Endothelial cell of umbilical vein (primary cell): ENCODE results near the gene KCNE4. TPM values are rescaled to one million over a fixed set of nuclear protein-coding genes. Genes with fewer than 3 reads are reported as not detected.

Source experiments
- BruUV-seq: library from RNA; stranded (reverse); fragments of 400-500 nt; replicated peaks from 2 replicates; lab custom pipeline; 2021; lab: Mats Ljungman, UMichigan
- CTCF ChIA-PET: fragments of 300-600, 350-600 bp; sonication (Branson Sonifier 250); formaldehyde crosslinking; loops from one replicate; lab custom pipeline; 2021; ENCODE audit warnings: antibody characterized with exemption, inconsistent platforms; lab: Charles Lee
- POLR2A ChIA-PET: fragments of 300-600, 350-600 bp; sonication (Branson Sonifier 250); formaldehyde crosslinking; loops from one replicate; lab custom pipeline; 2021; ENCODE audit warnings: antibody characterized with exemption, inconsistent platforms; lab: Charles Lee
- DNase-seq: peaks from one replicate; pipeline ENCODE4 v3.0.0-alpha.2; 2011; ENCODE audit warnings: low read depth, low spot score
- FAIRE-seq: peaks from 2 replicates; lab custom pipeline; 2011; peaks lifted over from hg19 to GRCh38; lab: Jason Lieb, UNC
- H2AFZ ChIP-seq: 2 replicates; pipeline ENCODE4 v1.6.0; 2012; ENCODE audit warnings: low read depth, low read length, control low read depth, inconsistent platforms
- H3K27ac ChIP-seq: 2 replicates; pipeline ENCODE4 v1.5.1; 2011; ENCODE audit warnings: low read depth, mild to moderate bottlenecking, control low read depth, low read length, moderate library complexity; ENCODE audit not compliant: insufficient read depth
- H3K27me3 ChIP-seq, 2 experiments: 2 replicates each; pipeline versions ENCODE4 v1.6.0 to v1.6.1; 2011; ENCODE audit warnings: low read length in 2 of 2, mixed read lengths in 1 of 2; ENCODE audit not compliant: control insufficient read depth in 2 of 2, insufficient read depth in 2 of 2
- H3K36me3 ChIP-seq, 2 experiments: 2 replicates in 1 of 2; 3 replicates in 1 of 2; pipeline ENCODE4 v1.5.1; 2011; ENCODE audit warnings: low read length in 2 of 2, mild to moderate bottlenecking in 1 of 2, moderate library complexity in 1 of 2; ENCODE audit not compliant: control insufficient read depth in 2 of 2, insufficient read depth in 2 of 2; ENCODE audit errors: extremely low read depth in 1 of 2
- H3K4me1 ChIP-seq: 3 replicates; pipeline ENCODE4 v1.5.1; 2011; ENCODE audit warnings: mild to moderate bottlenecking, low read length; ENCODE audit not compliant: control insufficient read depth, insufficient read depth; ENCODE audit errors: extremely low read depth
- H3K4me2 ChIP-seq: 2 replicates; pipeline ENCODE4 v1.6.1; 2011; ENCODE audit warnings: low read length, control low read depth, mixed read lengths; ENCODE audit not compliant: insufficient read depth
- H3K4me3 ChIP-seq, 3 experiments: fragments of 200-600 bp in 1 of 3; sonication (generic), shearing (Covaris generic) in 1 of 3; replicated peaks in 1 of 3; 2 replicates each; pipeline ENCODE4 v1.5.1; 2011 to 2016; ENCODE audit warnings: control low read depth in 3 of 3, low read length in 3 of 3, mild to moderate bottlenecking in 2 of 3, inconsistent platforms in 1 of 3, low read depth in 1 of 3, moderate library complexity in 1 of 3; ENCODE audit not compliant: insufficient read depth in 1 of 3
- H3K79me2 ChIP-seq: 2 replicates; pipeline ENCODE4 v1.6.0; 2012; ENCODE audit warnings: low read length, inconsistent platforms; ENCODE audit not compliant: control insufficient read depth, insufficient read depth
- H3K9ac ChIP-seq: replicated peaks from 2 replicates; pipeline ENCODE3; 2011; ENCODE audit warnings: low read length, control low read depth; ENCODE audit not compliant: insufficient read depth; ENCODE audit errors: extremely low read depth
- H3K9me1 ChIP-seq: replicated peaks from 3 replicates; pipeline ENCODE4 v1.6.0; 2011; ENCODE audit warnings: mild to moderate bottlenecking, low read length; ENCODE audit not compliant: control insufficient read depth, insufficient read depth; ENCODE audit errors: extremely low read depth
- H3K9me3 ChIP-seq: replicated peaks from 2 replicates; pipeline ENCODE4 v1.5.1; 2012; ENCODE audit warnings: low read length, inconsistent platforms; ENCODE audit not compliant: control insufficient read depth, insufficient read depth
- H4K20me1 ChIP-seq: replicated peaks from 2 replicates; pipeline ENCODE3; 2011; ENCODE audit warnings: mild to moderate bottlenecking, low read length; ENCODE audit not compliant: control insufficient read depth, insufficient read depth; ENCODE audit errors: extremely low read depth
- CTCF ChIP-seq, 2 donors: IDR thresholded peaks; 1 replicate in 1 of 2; 2 replicates in 1 of 2; pipeline ENCODE4 v1.5.1; 2011; ENCODE audit warnings: low read length in 2 of 2, mild to moderate bottlenecking in 2 of 2, moderate library complexity in 2 of 2, control low read depth in 1 of 2, inconsistent platforms in 1 of 2, low read depth in 1 of 2; ENCODE audit not compliant: insufficient read depth in 1 of 2; ENCODE audit errors: extremely low read depth in 1 of 2
- EZH2 ChIP-seq: IDR thresholded peaks from 2 replicates; pipeline ENCODE4 v1.6.1; 2012; ENCODE audit warnings: borderline replicate concordance, low read depth, mild to moderate bottlenecking, moderate library complexity, low read length, inconsistent platforms; ENCODE audit not compliant: severe bottlenecking
- FOS ChIP-seq: IDR thresholded peaks from 2 replicates; pipeline ENCODE4 v1.6.1; 2011; ENCODE audit warnings: mild to moderate bottlenecking, low read length, moderate library complexity, borderline replicate concordance; ENCODE audit not compliant: insufficient read depth
- GATA2 ChIP-seq: IDR thresholded peaks from 2 replicates; pipeline ENCODE4 v1.7.0; 2011; ENCODE audit warnings: low read depth, mild to moderate bottlenecking, moderate library complexity, mixed read lengths, low read length; ENCODE audit not compliant: insufficient read length, insufficient read depth
- JUN ChIP-seq: IDR thresholded peaks from 2 replicates; pipeline ENCODE4 v1.6.1; 2011; ENCODE audit warnings: borderline replicate concordance, low read depth; ENCODE audit not compliant: insufficient read length, insufficient read depth
- MAX ChIP-seq: IDR thresholded peaks from 2 replicates; pipeline ENCODE4 v1.6.1; 2011; ENCODE audit not compliant: insufficient read depth, insufficient read length
- MYC ChIP-seq: IDR thresholded peaks from one replicate; pipeline ENCODE4 v1.6.1; 2011; ENCODE audit warnings: mild to moderate bottlenecking, low read depth, low read length
- POLR2A ChIP-seq: IDR thresholded peaks from 2 replicates; pipeline ENCODE4 v1.6.1; 2012; ENCODE audit warnings: low read depth, mild to moderate bottlenecking, control low read depth, low read length
- POLR2AphosphoS5 ChIP-seq: IDR thresholded peaks from 2 replicates; pipeline ENCODE4 v1.6.1; 2012; ENCODE audit warnings: low read depth, mild to moderate bottlenecking, control low read depth, low read length, moderate library complexity; ENCODE audit not compliant: insufficient read depth
- dilution Hi-C: fragments of 300-500 bp; cut with MboI; formaldehyde crosslinking; loops from one replicate; pipeline ENCODE4 v1.15.0; 2019; ENCODE audit warnings: low sequenced_read_pairs; ENCODE audit not compliant: extremely low pct_ligation_motif_present
- intact Hi-C: fragments of 100-400 bp; cut with micrococcal nuclease; formaldehyde crosslinking; loops from one replicate; pipeline ENCODE4 v1.10.0; 2022
- polyA plus RNA-seq, 4 experiments: library from polyadenylated mRNA; depleted of rRNA in 3 of 4; stranded (reverse) in 3 of 4; unstranded in 1 of 4; fragments of >200 nt; gene quantifications; 2 replicates each; pipeline versions ENCODE4 v1.2.1 to v1.2.3, GENCODE V29; 2011 to 2012; ENCODE audit warnings: missing spikeins in 1 of 4
- total RNA-seq: library from RNA; stranded (reverse); gene quantifications from 2 replicates; pipeline ENCODE4 v1.2.3, GENCODE V29; 2021

KCNE4 gene
- total and polyA plus RNA-seq, 2 donors (not counting 3 experiments of a cell fraction or from before 2014, with no cell fraction given), result 0.01 TPM; not detected in 1

DNA sequence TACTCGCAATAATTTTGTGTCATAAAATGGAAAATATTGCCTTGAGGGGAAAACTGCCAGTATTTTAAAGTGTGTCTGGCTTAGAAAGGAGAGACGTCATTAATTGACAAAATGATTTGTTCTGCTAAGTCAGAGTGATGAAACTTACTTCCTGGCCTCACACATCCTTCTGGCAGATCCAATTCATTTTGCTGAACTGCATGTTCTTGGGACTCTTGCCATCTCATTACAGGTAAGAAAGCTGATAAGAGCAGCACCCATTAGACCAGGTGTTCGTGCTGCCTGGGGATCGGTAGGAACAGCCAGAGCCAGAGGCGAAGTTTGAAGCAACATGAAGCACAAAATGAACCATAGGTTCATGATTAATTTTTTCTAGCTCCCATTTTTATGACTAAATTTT, 38.0 kb downstream of the KCNE4 start:
- intact Hi-C loops (no loop called here), dilution Hi-C loops (no loop called here)
- Histone ChIP-seq H3K27ac (no peak overlapping the region), H3K4me1 (no peaks in the 10 kb centered on the region), H2AFZ (no peak overlapping the region), H3K36me3 (no peaks in the 10 kb centered on the region), H3K9me3 (no peaks in the 10 kb centered on the region), H4K20me1 (no peaks in the 10 kb centered on the region), H3K27me3 (peaks cover 0 to 2% of the 10 kb centered on the region in 2 experiments), H3K4me3 (no peak overlapping the region), H3K79me2 (no peaks in the 10 kb centered on the region), H3K4me2 (no peak overlapping the region), H3K9ac (no peak overlapping the region), H3K9me1 (no peaks in the 10 kb centered on the region)
- TF ChIP-seq POLR2A (no peak), EZH2 (no peak), GATA2 (no peak), JUN (no peak), POLR2AphosphoS5 (no peak), FOS (no peak), MYC (no peak), MAX (no peak), CTCF (IDR thresholded peaks at IDR 0.05; ENCODE audit: extremely low read depth in 1 of 2, insufficient read depth in 1 of 2, low read depth in 1 of 2, low read length in 2 of 2) (no peak)
- no TSS peak for BruUV-seq
- no peak for FAIRE-seq
- ChIA-PET CTCF (no interaction called here), POLR2A (no interaction called here)
- DNase-seq, result no peak
